ENCODE measurements around the gene VARS2. TPM values are rescaled to one million over a fixed set of nuclear protein-coding genes. Genes with fewer than 3 reads are reported as not detected.
"Not testable (repeated sequence)": the region's sequence is repeated elsewhere in the genome, so short reads cannot be mapped to it uniquely, and the experiment has no call there.

The VARS2 gene
- total RNA-seq, 1 donor from 2014 or later, result 34.7 TPM

DNA sequence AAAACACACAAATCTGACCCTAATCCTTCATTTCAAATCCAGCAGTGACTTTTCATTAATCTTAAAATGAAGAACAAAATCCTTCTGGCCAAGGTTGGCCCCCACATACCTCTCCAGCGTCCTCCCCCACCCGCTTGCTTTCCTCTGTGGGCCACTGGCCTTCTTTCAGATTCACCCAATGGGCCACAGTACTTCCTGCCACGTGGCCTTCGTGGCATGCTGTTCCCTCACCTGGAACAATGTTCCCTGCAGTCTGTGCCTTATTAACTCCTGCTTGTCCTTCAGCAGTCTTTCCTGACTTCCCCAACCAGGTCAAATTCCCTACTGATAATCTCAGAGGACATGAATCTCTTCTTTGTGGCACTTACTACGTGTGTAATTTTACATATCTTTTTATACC lies 11.3 kb upstream of the VARS2 start:
- DNase-seq (ENCODE audit: low read depth), result no peak
- Histone ChIP-seq H3K4me3 (ENCODE audit: low read depth, low read length) (no peak overlapping the region), H3K36me3 (ENCODE audit: control insufficient read depth, insufficient read depth, low read length) (peaks cover 5% of the 10 kb centered on the region), H3K27me3 (ENCODE audit: control insufficient read depth, insufficient read depth, low read length) (no peaks in the 10 kb centered on the region)
- no peak for TF ChIP-seq CTCF (IDR thresholded peaks at IDR 0.05; ENCODE audit: insufficient read depth, low read length, poor library complexity, severe bottlenecking)

- no peak for TF ChIP-seq CTCF (IDR thresholded peaks at IDR 0.05; ENCODE audit: insufficient read depth, low read length, poor library complexity, severe bottlenecking)
- Histone ChIP-seq H3K4me3 (ENCODE audit: low read depth, low read length) (no peak overlapping the region), H3K36me3 (ENCODE audit: control insufficient read depth, insufficient read depth, low read length) (peaks cover 5% of the 10 kb centered on the region), H3K27me3 (ENCODE audit: control insufficient read depth, insufficient read depth, low read length) (no peaks in the 10 kb centered on the region)
- DNase-seq (ENCODE audit: low read depth), result no peak
Observed at GRCh38 chr6:30903236-30903635, 10.8 kb upstream of the VARS2 start.

GRCh38 chr6:30907290-30907757 lies 6.7 kb upstream of the VARS2 start:
- peak overlapping the region; percentile 79 for H3K4me3 ChIP-seq (ENCODE audit: low read depth, low read length)

GRCh38 chr6:30907758-30908591 lies 6.1 kb upstream of the VARS2 start, which contains the start of gene GTF2H4:
Gene GTF2H4, plus strand, starts transcription at chr6:30908207.
- H3K4me3 ChIP-seq (ENCODE audit: low read depth, low read length), result peak within 1 kb of the TSS; percentile 79
- peaks cover 5% of the 10 kb centered on the region for H3K36me3 ChIP-seq (ENCODE audit: control insufficient read depth, insufficient read depth, low read length)
- no peaks in the 10 kb centered on the region for H3K27me3 ChIP-seq (ENCODE audit: control insufficient read depth, insufficient read depth, low read length)
- DNase-seq (ENCODE audit: low read depth), result peak; percentile 97
- TF ChIP-seq CTCF (IDR thresholded peaks at IDR 0.05; ENCODE audit: insufficient read depth, low read length, poor library complexity, severe bottlenecking), result no peak

More at GRCh38 chr6:30907290-30907757, 6.7 kb upstream of the VARS2 start:
- H3K36me3 ChIP-seq (ENCODE audit: control insufficient read depth, insufficient read depth, low read length); H3K27me3 ChIP-seq (ENCODE audit: control insufficient read depth, insufficient read depth, low read length); DNase-seq (ENCODE audit: low read depth): not testable (repeated sequence)

DNA sequence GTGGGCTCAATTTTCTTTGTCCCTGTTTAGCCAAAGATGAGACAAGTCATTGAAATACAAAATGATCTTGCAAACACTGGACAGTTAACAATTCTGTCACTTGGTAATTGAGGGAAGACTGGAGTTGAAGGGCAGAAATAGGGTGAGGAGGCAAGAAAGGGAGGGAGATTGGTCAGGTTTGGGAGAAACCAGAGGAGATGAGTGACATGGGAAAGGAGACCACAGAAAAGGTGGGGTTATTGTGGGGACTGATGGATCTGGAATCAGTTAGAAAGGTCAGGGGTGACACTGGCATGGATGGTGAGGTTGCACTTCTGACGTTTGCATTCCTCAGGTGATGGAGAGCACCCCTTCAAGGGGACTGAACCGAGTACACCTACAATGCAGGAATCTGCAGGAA lies 5.3 kb upstream of the VARS2 start:
- H3K36me3 ChIP-seq (ENCODE audit: control insufficient read depth, insufficient read depth, low read length), result peaks cover 5% of the 10 kb centered on the region
- TF ChIP-seq CTCF (IDR thresholded peaks at IDR 0.05; ENCODE audit: insufficient read depth, low read length, poor library complexity, severe bottlenecking), result no peak
- H3K4me3 ChIP-seq (ENCODE audit: low read depth, low read length), result peak overlapping the region; percentile 79
- no peaks in the 10 kb centered on the region for H3K27me3 ChIP-seq (ENCODE audit: control insufficient read depth, insufficient read depth, low read length)
- DNase-seq (ENCODE audit: low read depth), result no peak

DNA sequence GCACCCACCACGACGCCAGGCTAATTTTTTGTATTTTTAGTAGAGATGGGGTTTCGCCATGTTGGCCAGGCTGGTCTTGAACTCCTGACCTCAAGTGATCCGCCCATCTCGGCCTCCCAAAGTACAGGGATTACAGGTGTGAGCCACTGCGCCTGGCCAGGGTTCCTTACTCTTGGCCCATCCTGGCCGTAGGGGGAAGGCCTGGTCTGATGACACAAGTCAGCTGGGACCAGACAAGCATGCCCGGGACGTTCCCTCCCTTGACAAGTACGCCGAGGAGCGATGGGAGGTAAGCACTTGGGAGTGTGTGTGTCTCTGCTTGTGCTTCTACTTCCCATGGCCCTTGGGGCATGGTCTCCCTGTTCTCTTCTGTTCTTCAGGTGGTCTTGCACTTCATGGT lies 3.6 kb upstream of the VARS2 start:
- not testable (repeated sequence) for DNase-seq (ENCODE audit: low read depth); H3K36me3 ChIP-seq (ENCODE audit: control insufficient read depth, insufficient read depth, low read length); H3K4me3 ChIP-seq (ENCODE audit: low read depth, low read length); H3K27me3 ChIP-seq (ENCODE audit: control insufficient read depth, insufficient read depth, low read length)
